ENCODE results near the gene ZNF311. TPM values are rescaled to one million over a fixed set of nuclear protein-coding genes. Genes with fewer than 3 reads are reported as not detected.
"Not testable (repeated sequence)": the region's sequence is repeated elsewhere in the genome, so short reads cannot be mapped to it uniquely, and the experiment has no call there.

ZNF311 gene
- total RNA-seq, 1 donor from 2014 or later, result 1.7 TPM

GRCh38 chr6:28976677-28977076 is 28.4 kb downstream of the ZNF311 start:
- no peak overlapping the region for H3K4me3 Mint-ChIP-seq (ENCODE audit: unreplicated experiment)

GRCh38 chr6:28974505-28974904 is 30.6 kb downstream of the ZNF311 start:
- TF ChIP-seq CTCF (IDR thresholded peaks at IDR 0.05), result no peak
- H3K36me3 Mint-ChIP-seq (ENCODE audit: unreplicated experiment), result no peaks in the 10 kb centered on the region
- no peak overlapping the region for H3K27ac Mint-ChIP-seq (ENCODE audit: unreplicated experiment)
- H3K4me3 Mint-ChIP-seq (ENCODE audit: unreplicated experiment), result no peak overlapping the region
- peaks cover 2% of the 10 kb centered on the region for H3K27me3 Mint-ChIP-seq (ENCODE audit: unreplicated experiment)
- H3K4me1 Mint-ChIP-seq (ENCODE audit: unreplicated experiment), result peaks cover 13% of the 10 kb centered on the region
- no peaks in the 10 kb centered on the region for H3K9me3 Mint-ChIP-seq (ENCODE audit: unreplicated experiment)
- DNase-seq (ENCODE audit: extremely low spot score, unreplicated experiment), result no peak

More at GRCh38 chr6:28976677-28977076, 28.4 kb downstream of the ZNF311 start:
- DNase-seq (ENCODE audit: extremely low spot score, unreplicated experiment), result no peak
- Mint-ChIP-seq H3K9me3 (ENCODE audit: unreplicated experiment) (no peaks in the 10 kb centered on the region), H3K27me3 (ENCODE audit: unreplicated experiment) (no peaks in the 10 kb centered on the region), H3K27ac (ENCODE audit: unreplicated experiment) (no peak overlapping the region), H3K4me1 (ENCODE audit: unreplicated experiment) (peaks cover 23% of the 10 kb centered on the region), H3K36me3 (ENCODE audit: unreplicated experiment) (no peaks in the 10 kb centered on the region)
- no peak for TF ChIP-seq CTCF (IDR thresholded peaks at IDR 0.05)

GRCh38 chr6:28970056-28970455 is 35.1 kb downstream of the ZNF311 start:
- H3K36me3 Mint-ChIP-seq (ENCODE audit: unreplicated experiment); H3K4me1 Mint-ChIP-seq (ENCODE audit: unreplicated experiment); DNase-seq (ENCODE audit: extremely low spot score, unreplicated experiment); H3K27ac Mint-ChIP-seq (ENCODE audit: unreplicated experiment); H3K4me3 Mint-ChIP-seq (ENCODE audit: unreplicated experiment): not testable (repeated sequence)
- Mint-ChIP-seq H3K27me3 (ENCODE audit: unreplicated experiment) (peaks cover 20% of the 10 kb centered on the region), H3K9me3 (ENCODE audit: unreplicated experiment) (peaks cover 20% of the 10 kb centered on the region)

GRCh38 chr6:28969129-28969528 is 36.0 kb downstream of the ZNF311 start:
- H3K4me3 Mint-ChIP-seq (ENCODE audit: unreplicated experiment), result no peak overlapping the region
- DNase-seq (ENCODE audit: extremely low spot score, unreplicated experiment), result no peak

GRCh38 chr6:28968476-28968875 is 36.6 kb downstream of the ZNF311 start:
- Mint-ChIP-seq H3K4me1 (ENCODE audit: unreplicated experiment) (no peaks in the 10 kb centered on the region), H3K27ac (ENCODE audit: unreplicated experiment) (no peak overlapping the region), H3K36me3 (ENCODE audit: unreplicated experiment) (peaks cover 2% of the 10 kb centered on the region), H3K9me3 (ENCODE audit: unreplicated experiment) (peaks cover 20% of the 10 kb centered on the region), H3K27me3 (ENCODE audit: unreplicated experiment) (peaks cover 28% of the 10 kb centered on the region), H3K4me3 (ENCODE audit: unreplicated experiment) (no peak overlapping the region)
- no peak for DNase-seq (ENCODE audit: extremely low spot score, unreplicated experiment)
- TF ChIP-seq CTCF (IDR thresholded peaks at IDR 0.05), result no peak

More at GRCh38 chr6:28969129-28969528, 36.0 kb downstream of the ZNF311 start:
- Mint-ChIP-seq H3K27ac (ENCODE audit: unreplicated experiment) (no peak overlapping the region), H3K4me1 (ENCODE audit: unreplicated experiment) (no peaks in the 10 kb centered on the region), H3K9me3 (ENCODE audit: unreplicated experiment) (peaks cover 20% of the 10 kb centered on the region), H3K36me3 (ENCODE audit: unreplicated experiment) (peaks cover 2% of the 10 kb centered on the region), H3K27me3 (ENCODE audit: unreplicated experiment) (peaks cover 24% of the 10 kb centered on the region)
- TF ChIP-seq CTCF (IDR thresholded peaks at IDR 0.05), result no peak

GRCh38 chr6:28965706-28966105 is 39.4 kb downstream of the ZNF311 start:
- peaks cover 2% of the 10 kb centered on the region for H3K36me3 Mint-ChIP-seq (ENCODE audit: unreplicated experiment)
- peaks cover 20% of the 10 kb centered on the region for H3K9me3 Mint-ChIP-seq (ENCODE audit: unreplicated experiment)
- H3K27me3 Mint-ChIP-seq (ENCODE audit: unreplicated experiment), result peaks cover 28% of the 10 kb centered on the region
- no peaks in the 10 kb centered on the region for H3K4me1 Mint-ChIP-seq (ENCODE audit: unreplicated experiment)
- H3K4me3 Mint-ChIP-seq (ENCODE audit: unreplicated experiment), result no peak overlapping the region
- TF ChIP-seq CTCF (IDR thresholded peaks at IDR 0.05), result no peak
- no peak overlapping the region for H3K27ac Mint-ChIP-seq (ENCODE audit: unreplicated experiment)
- DNase-seq (ENCODE audit: extremely low spot score, unreplicated experiment), result no peak
